ENCODE data around the gene COL27A1.

The COL27A1 gene

DNA sequence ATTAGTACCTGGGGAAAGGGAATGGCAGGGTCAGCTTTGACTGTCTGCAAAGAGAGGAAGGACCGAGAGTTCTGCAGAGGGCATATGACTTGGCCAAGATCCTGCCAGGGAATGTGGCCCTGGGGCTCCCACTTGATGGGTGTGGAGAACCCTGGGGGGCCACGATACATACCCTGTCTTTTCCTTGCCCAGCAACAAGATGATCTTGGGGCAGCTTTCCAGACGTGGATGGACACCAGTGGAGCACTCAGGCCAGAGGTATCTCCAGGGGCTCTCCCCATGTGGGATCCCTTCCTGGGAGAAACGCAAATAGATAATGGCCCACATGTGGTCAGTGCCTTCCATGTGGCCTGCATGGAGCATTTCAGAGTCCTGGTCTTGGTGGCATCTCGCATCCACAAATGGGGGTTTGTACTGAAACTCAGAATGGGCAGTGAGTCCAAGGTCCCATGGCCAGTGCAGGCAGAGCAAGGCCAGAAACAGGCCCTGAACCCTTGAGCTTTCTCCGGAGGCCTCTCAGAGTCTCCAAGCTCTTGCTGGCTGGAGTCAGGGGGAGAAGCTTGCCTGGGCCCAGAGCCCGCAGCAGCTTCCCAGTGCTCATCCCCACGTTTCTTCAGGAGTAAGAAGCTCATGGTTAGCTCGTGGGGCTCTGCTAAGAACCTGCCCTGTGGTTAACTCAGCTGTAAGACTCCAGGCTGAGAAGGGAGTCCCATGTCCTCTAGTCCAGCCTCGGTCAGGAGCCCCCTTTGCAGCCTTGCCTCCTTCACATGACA lies 149.3 kb downstream of the COL27A1 start:
- no peak overlapping the region for H3K4me3 ChIP-seq (replicated peaks; ENCODE audit: insufficient read depth, low read length)
- no peaks in the 10 kb centered on the region for H3K27me3 ChIP-seq (ENCODE audit: insufficient read depth, poor library complexity, severe bottlenecking)
- H3K27ac ChIP-seq (replicated peaks), result no peak overlapping the region
- TF ChIP-seq SPI1 (IDR thresholded peaks at IDR 0.05; ENCODE audit: borderline replicate concordance, low read depth) (no peak), GABPA (IDR thresholded peaks at IDR 0.05; ENCODE audit: low read depth) (no peak), POLR2AphosphoS5 (IDR thresholded peaks at IDR 0.05; ENCODE audit: low read depth) (no peak)
- TF ChIP-seq, protein P1, sequence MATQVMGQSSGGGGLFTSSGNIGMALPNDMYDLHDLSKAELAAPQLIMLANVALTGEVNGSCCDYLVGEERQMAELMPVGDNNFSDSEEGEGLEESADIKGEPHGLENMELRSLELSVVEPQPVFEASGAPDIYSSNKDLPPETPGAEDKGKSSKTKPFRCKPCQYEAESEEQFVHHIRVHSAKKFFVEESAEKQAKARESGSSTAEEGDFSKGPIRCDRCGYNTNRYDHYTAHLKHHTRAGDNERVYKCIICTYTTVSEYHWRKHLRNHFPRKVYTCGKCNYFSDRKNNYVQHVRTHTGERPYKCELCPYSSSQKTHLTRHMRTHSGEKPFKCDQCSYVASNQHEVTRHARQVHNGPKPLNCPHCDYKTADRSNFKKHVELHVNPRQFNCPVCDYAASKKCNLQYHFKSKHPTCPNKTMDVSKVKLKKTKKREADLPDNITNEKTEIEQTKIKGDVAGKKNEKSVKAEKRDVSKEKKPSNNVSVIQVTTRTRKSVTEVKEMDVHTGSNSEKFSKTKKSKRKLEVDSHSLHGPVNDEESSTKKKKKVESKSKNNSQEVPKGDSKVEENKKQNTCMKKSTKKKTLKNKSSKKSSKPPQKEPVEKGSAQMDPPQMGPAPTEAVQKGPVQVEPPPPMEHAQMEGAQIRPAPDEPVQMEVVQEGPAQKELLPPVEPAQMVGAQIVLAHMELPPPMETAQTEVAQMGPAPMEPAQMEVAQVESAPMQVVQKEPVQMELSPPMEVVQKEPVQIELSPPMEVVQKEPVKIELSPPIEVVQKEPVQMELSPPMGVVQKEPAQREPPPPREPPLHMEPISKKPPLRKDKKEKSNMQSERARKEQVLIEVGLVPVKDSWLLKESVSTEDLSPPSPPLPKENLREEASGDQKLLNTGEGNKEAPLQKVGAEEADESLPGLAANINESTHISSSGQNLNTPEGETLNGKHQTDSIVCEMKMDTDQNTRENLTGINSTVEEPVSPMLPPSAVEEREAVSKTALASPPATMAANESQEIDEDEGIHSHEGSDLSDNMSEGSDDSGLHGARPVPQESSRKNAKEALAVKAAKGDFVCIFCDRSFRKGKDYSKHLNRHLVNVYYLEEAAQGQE (IDR thresholded peaks at IDR 0.05; ENCODE audit: insufficient replicate concordance, low read depth), result no peak
- TF ChIP-seq, protein P2, sequence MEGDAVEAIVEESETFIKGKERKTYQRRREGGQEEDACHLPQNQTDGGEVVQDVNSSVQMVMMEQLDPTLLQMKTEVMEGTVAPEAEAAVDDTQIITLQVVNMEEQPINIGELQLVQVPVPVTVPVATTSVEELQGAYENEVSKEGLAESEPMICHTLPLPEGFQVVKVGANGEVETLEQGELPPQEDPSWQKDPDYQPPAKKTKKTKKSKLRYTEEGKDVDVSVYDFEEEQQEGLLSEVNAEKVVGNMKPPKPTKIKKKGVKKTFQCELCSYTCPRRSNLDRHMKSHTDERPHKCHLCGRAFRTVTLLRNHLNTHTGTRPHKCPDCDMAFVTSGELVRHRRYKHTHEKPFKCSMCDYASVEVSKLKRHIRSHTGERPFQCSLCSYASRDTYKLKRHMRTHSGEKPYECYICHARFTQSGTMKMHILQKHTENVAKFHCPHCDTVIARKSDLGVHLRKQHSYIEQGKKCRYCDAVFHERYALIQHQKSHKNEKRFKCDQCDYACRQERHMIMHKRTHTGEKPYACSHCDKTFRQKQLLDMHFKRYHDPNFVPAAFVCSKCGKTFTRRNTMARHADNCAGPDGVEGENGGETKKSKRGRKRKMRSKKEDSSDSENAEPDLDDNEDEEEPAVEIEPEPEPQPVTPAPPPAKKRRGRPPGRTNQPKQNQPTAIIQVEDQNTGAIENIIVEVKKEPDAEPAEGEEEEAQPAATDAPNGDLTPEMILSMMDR (IDR thresholded peaks at IDR 0.05; ENCODE audit: insufficient read depth, low read length), result no peak
- DNase-seq (ENCODE audit: low read depth in 1 of 2, low spot score in 1 of 2), result no peak

DNA sequence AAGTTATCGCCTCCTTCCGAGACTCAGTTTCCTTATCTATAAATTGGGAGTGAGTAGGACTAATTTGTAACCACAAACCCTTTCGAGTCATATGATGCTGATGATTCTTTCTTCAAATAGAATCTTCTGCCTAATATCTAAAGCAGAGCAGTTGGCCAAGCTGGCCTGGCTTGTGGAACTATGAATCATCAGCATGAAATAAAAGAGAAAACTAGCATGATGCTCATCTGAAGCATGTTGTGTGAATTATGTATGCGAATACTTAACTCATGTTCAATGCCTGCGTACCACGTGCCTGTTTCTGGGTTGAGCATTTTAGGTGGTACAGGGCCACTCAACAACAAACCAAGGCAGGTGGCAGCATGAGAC lies 152.5 kb downstream of the COL27A1 start:
- DNase-seq (ENCODE audit: low read depth in 1 of 2, low spot score in 1 of 2), result no peak
- H3K27ac ChIP-seq (replicated peaks), result no peak overlapping the region
- TF ChIP-seq SPI1 (IDR thresholded peaks at IDR 0.05; ENCODE audit: borderline replicate concordance, low read depth) (no peak), POLR2AphosphoS5 (IDR thresholded peaks at IDR 0.05; ENCODE audit: low read depth) (no peak), GABPA (IDR thresholded peaks at IDR 0.05; ENCODE audit: low read depth) (no peak)
- TF ChIP-seq, protein P1 (IDR thresholded peaks at IDR 0.05; ENCODE audit: insufficient replicate concordance, low read depth), result no peak
- TF ChIP-seq, protein P2 (IDR thresholded peaks at IDR 0.05; ENCODE audit: insufficient read depth, low read length), result no peak

DNA sequence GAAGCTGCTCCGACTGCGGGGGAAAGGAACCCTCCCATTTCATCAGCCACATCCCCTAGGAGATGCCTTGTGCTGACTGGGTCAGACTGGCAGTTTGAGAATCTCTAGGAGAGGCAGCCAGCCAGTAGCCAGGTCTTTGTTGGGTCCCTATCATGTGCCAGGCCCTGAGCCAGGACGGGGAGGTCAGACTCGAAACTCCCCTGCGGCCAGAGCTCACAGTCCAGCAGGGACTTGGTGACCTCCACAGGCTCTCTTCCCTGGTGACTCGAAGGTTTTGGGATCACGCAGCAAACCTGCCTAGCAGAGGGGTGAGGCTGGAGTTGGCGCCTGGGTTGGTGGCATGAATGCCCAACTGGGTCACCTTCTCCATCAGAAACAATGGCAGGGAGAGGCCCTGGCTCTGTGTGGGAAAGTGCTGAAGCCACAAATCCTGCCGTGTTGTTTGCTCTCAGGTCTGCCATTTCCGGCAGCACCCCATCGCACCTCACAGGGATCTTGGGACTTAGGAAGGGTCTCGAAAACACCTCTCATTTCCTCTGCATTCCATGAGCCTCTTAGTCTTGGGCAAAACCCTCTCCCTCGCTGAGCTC lies 153.1 kb downstream of the COL27A1 start:
- H3K4me3 ChIP-seq (replicated peaks; ENCODE audit: insufficient read depth, low read length), result no peak overlapping the region
- no peak for DNase-seq (ENCODE audit: low read depth in 1 of 2, low spot score in 1 of 2)
- no peak overlapping the region for H3K27ac ChIP-seq (replicated peaks)
- TF ChIP-seq, protein P2 (IDR thresholded peaks at IDR 0.05; ENCODE audit: insufficient read depth, low read length), result no peak
- TF ChIP-seq, protein P1 (IDR thresholded peaks at IDR 0.05; ENCODE audit: insufficient replicate concordance, low read depth), result no peak
- TF ChIP-seq POLR2AphosphoS5 (IDR thresholded peaks at IDR 0.05; ENCODE audit: low read depth) (no peak), GABPA (IDR thresholded peaks at IDR 0.05; ENCODE audit: low read depth) (no peak), SPI1 (IDR thresholded peaks at IDR 0.05; ENCODE audit: borderline replicate concordance, low read depth) (no peak)
- no peaks in the 10 kb centered on the region for H3K27me3 ChIP-seq (ENCODE audit: insufficient read depth, poor library complexity, severe bottlenecking)

More for the DNA sequence above, 152.5 kb downstream of the COL27A1 start:
- Histone ChIP-seq H3K4me3 (replicated peaks; ENCODE audit: insufficient read depth, low read length) (no peak overlapping the region), H3K27me3 (ENCODE audit: insufficient read depth, poor library complexity, severe bottlenecking) (no peaks in the 10 kb centered on the region)
